Progenitor cell of endocrine pancreas (in vitro differentiated cells): ENCODE data around the gene PC. TPM values are rescaled to one million over a fixed set of nuclear protein-coding genes. Genes with fewer than 3 reads are reported as not detected.

Source experiments
- DNase-seq: peaks from one replicate; pipeline ENCODE4 v3.0.0; 2021; ENCODE audit warnings: low spot score; ENCODE audit not compliant: unreplicated experiment
- H3K27ac Mint-ChIP-seq: 2 replicates; pipeline ENCODE4 v1.8.0; 2021; ENCODE audit warnings: mild to moderate bottlenecking, moderate library complexity, mixed read lengths
- H3K27me3 Mint-ChIP-seq: 2 replicates; pipeline ENCODE4 v1.8.0; 2021; ENCODE audit warnings: mixed read lengths
- H3K36me3 Mint-ChIP-seq: 2 replicates; pipeline ENCODE4 v1.8.0; 2022; ENCODE audit warnings: mixed read lengths; ENCODE audit not compliant: insufficient read depth
- H3K4me1 Mint-ChIP-seq: 2 replicates; pipeline ENCODE4 v1.8.0; 2021; ENCODE audit warnings: low read depth, mixed read lengths
- H3K4me3 Mint-ChIP-seq: 2 replicates; pipeline ENCODE4 v1.8.0; 2021; ENCODE audit warnings: low read depth, mild to moderate bottlenecking, moderate library complexity, mixed read lengths
- H3K9me3 Mint-ChIP-seq: 2 replicates; pipeline ENCODE4 v1.8.0; 2021; ENCODE audit warnings: low read depth, mixed read lengths
- CTCF ChIP-seq: fragments of 200-600 bp; sonication (generic); IDR thresholded peaks from one replicate; pipeline ENCODE4 v1.5.0; 2021; ENCODE audit warnings: antibody characterized with exemption, mild to moderate bottlenecking; ENCODE audit not compliant: unreplicated experiment
- total RNA-seq: library from RNA; stranded (reverse); gene quantifications from 2 replicates; pipeline ENCODE4 v1.2.1, GENCODE V29; 2021

The PC gene
- total RNA-seq, 1 donor from 2014 or later, result 25.0 TPM

GRCh38 chr11:67002921-67003411 lies 44.8 kb upstream of the PC start:
- DNase-seq, result no peak
- TF ChIP-seq CTCF, result no peak
- Mint-ChIP-seq H3K4me3 (no peak overlapping the region), H3K36me3 (no peaks in the 10 kb centered on the region), H3K27ac (no peak overlapping the region), H3K4me1 (peaks cover 3% of the 10 kb centered on the region), H3K27me3 (no peaks in the 10 kb centered on the region), H3K9me3 (no peaks in the 10 kb centered on the region)

GRCh38 chr11:67002297-67002913 lies 44.2 kb upstream of the PC start:
- Mint-ChIP-seq H3K36me3 (no peaks in the 10 kb centered on the region), H3K4me3 (no peak overlapping the region), H3K4me1 (peaks cover 3% of the 10 kb centered on the region), H3K27ac (no peak overlapping the region), H3K27me3 (no peaks in the 10 kb centered on the region), H3K9me3 (no peaks in the 10 kb centered on the region)
- no peak for TF ChIP-seq CTCF
- DNase-seq, result no peak

GRCh38 chr11:67001332-67001731 lies 43.1 kb upstream of the PC start:
- no peak overlapping the region for H3K4me3 Mint-ChIP-seq
- H3K27ac Mint-ChIP-seq, result no peak overlapping the region
- no peak for DNase-seq
- TF ChIP-seq CTCF, result no peak
- H3K9me3 Mint-ChIP-seq, result no peaks in the 10 kb centered on the region
- no peaks in the 10 kb centered on the region for H3K27me3 Mint-ChIP-seq
- H3K36me3 Mint-ChIP-seq, result no peaks in the 10 kb centered on the region
- peaks cover 6% of the 10 kb centered on the region for H3K4me1 Mint-ChIP-seq

GRCh38 chr11:66999555-66999954 lies 41.4 kb upstream of the PC start:
- Mint-ChIP-seq H3K27ac (no peak overlapping the region), H3K36me3 (no peaks in the 10 kb centered on the region), H3K4me1 (peaks cover 6% of the 10 kb centered on the region), H3K27me3 (no peaks in the 10 kb centered on the region), H3K9me3 (no peaks in the 10 kb centered on the region), H3K4me3 (no peak overlapping the region)
- no peak for DNase-seq
- no peak for TF ChIP-seq CTCF

GRCh38 chr11:66996609-66997273 lies 38.6 kb upstream of the PC start:
- H3K4me1 Mint-ChIP-seq, result peaks cover 3% of the 10 kb centered on the region
- DNase-seq, result no peak
- no peaks in the 10 kb centered on the region for H3K27me3 Mint-ChIP-seq
- H3K27ac Mint-ChIP-seq, result no peak overlapping the region
- TF ChIP-seq CTCF, result no peak
- H3K9me3 Mint-ChIP-seq, result no peaks in the 10 kb centered on the region
- H3K4me3 Mint-ChIP-seq, result no peak overlapping the region
- H3K36me3 Mint-ChIP-seq, result no peaks in the 10 kb centered on the region
